Measurements from ENCODE around the gene ARL1. TPM values are rescaled to one million over a fixed set of nuclear protein-coding genes. Genes with fewer than 3 reads are reported as not detected.
"Not testable (repeated sequence)": the region's sequence is repeated elsewhere in the genome, so short reads cannot be mapped to it uniquely, and the experiment has no call there.

ARL1 gene
- total RNA-seq, 1 donor from 2014 or later, result 59.2 TPM

DNA sequence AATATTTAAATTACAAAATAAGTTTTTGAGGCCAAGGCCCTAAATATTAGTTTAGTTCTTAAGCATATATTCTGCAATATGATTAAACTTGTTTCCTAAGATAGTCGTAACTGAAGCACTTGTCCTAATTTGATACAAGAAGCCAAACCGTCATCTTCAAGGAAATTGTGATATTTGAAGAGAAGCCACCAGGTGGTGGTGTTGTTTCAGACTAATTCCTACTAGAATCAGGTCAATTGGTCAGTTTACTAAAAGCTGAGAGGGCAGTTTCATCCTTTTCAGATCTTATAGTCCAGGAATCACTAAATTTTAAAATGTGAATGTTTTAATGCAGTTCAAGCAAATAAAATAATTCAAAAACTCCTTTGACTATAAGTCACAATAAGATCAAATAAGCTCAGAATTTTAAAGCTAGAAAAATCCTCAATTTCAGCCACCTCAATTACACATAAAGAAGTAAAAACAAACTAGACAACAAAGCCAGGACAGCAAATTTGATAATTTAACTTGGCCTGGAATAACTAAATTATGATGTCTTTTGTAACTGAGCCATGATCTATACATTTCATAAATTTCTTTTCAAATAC is 7.1 kb upstream of the ARL1 start:
- H3K36me3 Mint-ChIP-seq (ENCODE audit: low read depth, unreplicated experiment), result no peaks in the 10 kb centered on the region
- no peaks in the 10 kb centered on the region for H3K27me3 Mint-ChIP-seq (ENCODE audit: unreplicated experiment)
- peak; percentile 55 for DNase-seq (ENCODE audit: low spot score)
- H3K9me3 Mint-ChIP-seq (ENCODE audit: unreplicated experiment), result no peaks in the 10 kb centered on the region
- H3K4me1 Mint-ChIP-seq (ENCODE audit: unreplicated experiment), result no peaks in the 10 kb centered on the region
- no peak overlapping the region for H3K27ac Mint-ChIP-seq (ENCODE audit: unreplicated experiment)
- TF ChIP-seq CTCF (IDR thresholded peaks at IDR 0.05; ENCODE audit: unreplicated experiment), result peak; percentile 48
- H3K4me3 Mint-ChIP-seq (ENCODE audit: unreplicated experiment), result no peak overlapping the region

GRCh38 chr12:101410169-101410568 is 2.6 kb upstream of the ARL1 start:
- peaks cover 13% of the 10 kb centered on the region for H3K4me1 Mint-ChIP-seq (ENCODE audit: unreplicated experiment)
- not testable (repeated sequence) for H3K4me3 Mint-ChIP-seq (ENCODE audit: unreplicated experiment); H3K9me3 Mint-ChIP-seq (ENCODE audit: unreplicated experiment); DNase-seq (ENCODE audit: low spot score); H3K27me3 Mint-ChIP-seq (ENCODE audit: unreplicated experiment); H3K36me3 Mint-ChIP-seq (ENCODE audit: low read depth, unreplicated experiment); H3K27ac Mint-ChIP-seq (ENCODE audit: unreplicated experiment)

DNA sequence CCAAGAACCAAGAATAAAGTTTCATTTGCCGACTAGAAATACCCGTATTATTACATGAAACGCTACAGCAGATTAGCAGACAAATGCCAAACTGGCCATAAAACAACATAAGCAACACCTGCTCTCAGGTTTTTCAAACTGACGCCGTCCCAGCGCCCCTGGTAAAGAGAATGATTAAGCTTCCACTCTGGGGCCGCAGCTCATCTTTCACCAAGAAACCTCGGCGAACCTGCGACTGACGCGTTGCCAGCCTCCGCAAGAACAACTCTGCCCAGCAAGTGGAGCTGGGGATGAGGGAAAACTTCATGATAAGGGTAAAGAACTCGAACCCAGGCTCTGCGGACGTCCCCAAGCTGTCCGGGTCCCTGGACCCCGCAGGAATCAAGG is 530 bp downstream of the ARL1 start:
- peak overlapping the region; percentile 98 for H3K4me3 Mint-ChIP-seq (ENCODE audit: unreplicated experiment)
- TF ChIP-seq CTCF (IDR thresholded peaks at IDR 0.05; ENCODE audit: unreplicated experiment), result no peak
- H3K9me3 Mint-ChIP-seq (ENCODE audit: unreplicated experiment), result no peaks in the 10 kb centered on the region
- H3K27me3 Mint-ChIP-seq (ENCODE audit: unreplicated experiment), result peaks cover 2% of the 10 kb centered on the region
- peaks cover 13% of the 10 kb centered on the region for H3K4me1 Mint-ChIP-seq (ENCODE audit: unreplicated experiment)
- peaks cover 4% of the 10 kb centered on the region for H3K36me3 Mint-ChIP-seq (ENCODE audit: low read depth, unreplicated experiment)
- peak overlapping the region; percentile 97 for H3K27ac Mint-ChIP-seq (ENCODE audit: unreplicated experiment)
- no peak for DNase-seq (ENCODE audit: low spot score)

DNA sequence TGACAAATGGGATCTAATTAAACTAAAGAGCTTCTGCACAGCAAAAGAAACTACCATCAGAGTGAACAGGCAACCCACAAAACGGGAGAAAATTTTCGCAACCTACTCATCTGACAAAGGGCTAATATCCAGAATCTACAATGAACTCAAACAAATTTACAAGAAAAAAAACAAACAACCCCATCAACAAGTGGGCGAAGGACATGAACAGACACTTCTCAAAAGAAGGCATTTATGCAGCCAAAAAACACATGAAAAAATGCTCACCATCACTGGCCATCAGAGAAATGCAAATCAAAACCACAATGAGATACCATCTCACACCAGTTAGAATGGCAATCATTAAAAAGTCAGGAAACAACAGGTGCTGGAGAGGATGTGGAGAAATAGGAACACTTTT is 16.4 kb downstream of the ARL1 start:
- DNase-seq (ENCODE audit: low spot score); H3K27me3 Mint-ChIP-seq (ENCODE audit: unreplicated experiment); H3K27ac Mint-ChIP-seq (ENCODE audit: unreplicated experiment); H3K4me3 Mint-ChIP-seq (ENCODE audit: unreplicated experiment); H3K9me3 Mint-ChIP-seq (ENCODE audit: unreplicated experiment); H3K4me1 Mint-ChIP-seq (ENCODE audit: unreplicated experiment): not testable (repeated sequence)
- peaks cover 28% of the 10 kb centered on the region for H3K36me3 Mint-ChIP-seq (ENCODE audit: low read depth, unreplicated experiment)

- peaks cover 2% of the 10 kb centered on the region for H3K27me3 Mint-ChIP-seq (ENCODE audit: unreplicated experiment)
- H3K9me3 Mint-ChIP-seq (ENCODE audit: unreplicated experiment), result no peaks in the 10 kb centered on the region
- no peak overlapping the region for H3K27ac Mint-ChIP-seq (ENCODE audit: unreplicated experiment)
- peaks cover 6% of the 10 kb centered on the region for H3K36me3 Mint-ChIP-seq (ENCODE audit: low read depth, unreplicated experiment)
- no peak for DNase-seq (ENCODE audit: low spot score)
- H3K4me3 Mint-ChIP-seq (ENCODE audit: unreplicated experiment), result no peak overlapping the region
- no peak for TF ChIP-seq CTCF (IDR thresholded peaks at IDR 0.05; ENCODE audit: unreplicated experiment)
- H3K4me1 Mint-ChIP-seq (ENCODE audit: unreplicated experiment), result no peaks in the 10 kb centered on the region
Observed at GRCh38 chr12:101379149-101379548, 28.4 kb downstream of the ARL1 start.

- peaks cover 4% of the 10 kb centered on the region for H3K27me3 Mint-ChIP-seq (ENCODE audit: unreplicated experiment)
- no peak for TF ChIP-seq CTCF (IDR thresholded peaks at IDR 0.05; ENCODE audit: unreplicated experiment)
Observed at GRCh38 chr12:101375573-101375972, 32.0 kb downstream of the ARL1 start.

More at GRCh38 chr12:101375573-101375972, 32.0 kb downstream of the ARL1 start:
- Mint-ChIP-seq H3K4me3 (ENCODE audit: unreplicated experiment) (no peak overlapping the region), H3K36me3 (ENCODE audit: low read depth, unreplicated experiment) (peaks cover 22% of the 10 kb centered on the region), H3K9me3 (ENCODE audit: unreplicated experiment) (no peaks in the 10 kb centered on the region), H3K27ac (ENCODE audit: unreplicated experiment) (no peak overlapping the region), H3K4me1 (ENCODE audit: unreplicated experiment) (no peaks in the 10 kb centered on the region)
- DNase-seq (ENCODE audit: low spot score), result no peak

All from endothelial cell (in vitro differentiated cells).